Kidney tubule cell (primary cell): ENCODE measurements around the gene TNFRSF12A.

Source experiments
- DNase-seq: peaks from one replicate; pipeline ENCODE4 v3.0.0-alpha.2; 2018; ENCODE audit warnings: low spot score

The TNFRSF12A gene

DNA sequence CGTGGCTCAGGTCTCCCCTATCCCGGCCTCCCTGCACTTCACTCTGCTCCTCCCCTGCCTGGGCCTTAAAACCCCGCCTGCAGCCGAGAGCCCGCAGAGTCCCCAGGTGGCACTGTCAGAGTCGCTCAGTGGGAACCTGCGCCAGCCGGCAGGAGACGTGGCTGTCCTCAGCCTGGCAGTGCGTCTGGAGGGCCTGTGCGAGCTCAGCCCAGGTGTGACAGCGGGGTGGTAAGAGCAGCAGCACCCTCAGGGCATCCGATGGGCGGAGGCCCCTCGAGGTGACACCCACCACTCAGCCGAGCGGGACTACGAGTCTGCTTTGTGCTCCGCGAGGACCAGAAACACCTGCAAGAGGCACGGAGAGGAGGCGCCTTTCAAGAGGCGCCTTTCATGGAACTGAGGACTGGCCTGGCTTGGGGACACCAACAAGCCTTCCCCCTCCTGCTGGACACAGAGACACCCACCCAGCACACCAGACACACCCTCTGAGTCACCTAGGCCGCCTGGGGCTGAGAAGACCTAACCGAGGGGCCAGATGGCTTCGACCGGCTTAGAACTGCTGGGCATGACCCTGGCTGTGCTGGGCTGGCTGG is 7.2 kb upstream of the TNFRSF12A start, which contains the start of gene CLDN9:
CLDN9 (plus strand) TSS at position 96 of the 593 bp plus-strand sequence; CDS start at position 536, 440 bp downstream.
- DNase-seq = peak; percentile 52

DNA sequence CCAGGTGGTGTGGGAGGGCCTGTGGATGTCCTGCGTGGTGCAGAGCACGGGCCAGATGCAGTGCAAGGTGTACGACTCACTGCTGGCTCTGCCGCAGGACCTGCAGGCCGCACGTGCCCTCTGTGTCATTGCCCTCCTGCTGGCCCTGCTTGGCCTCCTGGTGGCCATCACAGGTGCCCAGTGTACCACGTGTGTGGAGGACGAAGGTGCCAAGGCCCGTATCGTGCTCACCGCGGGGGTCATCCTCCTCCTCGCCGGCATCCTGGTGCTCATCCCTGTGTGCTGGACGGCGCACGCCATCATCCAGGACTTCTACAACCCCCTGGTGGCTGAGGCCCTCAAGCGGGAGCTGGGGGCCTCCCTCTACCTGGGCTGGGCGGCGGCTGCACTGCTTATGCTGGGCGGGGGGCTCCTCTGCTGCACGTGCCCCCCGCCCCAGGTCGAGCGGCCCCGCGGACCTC is 6.6 kb upstream of the TNFRSF12A start:
- DNase-seq = peak; percentile 47

DNA sequence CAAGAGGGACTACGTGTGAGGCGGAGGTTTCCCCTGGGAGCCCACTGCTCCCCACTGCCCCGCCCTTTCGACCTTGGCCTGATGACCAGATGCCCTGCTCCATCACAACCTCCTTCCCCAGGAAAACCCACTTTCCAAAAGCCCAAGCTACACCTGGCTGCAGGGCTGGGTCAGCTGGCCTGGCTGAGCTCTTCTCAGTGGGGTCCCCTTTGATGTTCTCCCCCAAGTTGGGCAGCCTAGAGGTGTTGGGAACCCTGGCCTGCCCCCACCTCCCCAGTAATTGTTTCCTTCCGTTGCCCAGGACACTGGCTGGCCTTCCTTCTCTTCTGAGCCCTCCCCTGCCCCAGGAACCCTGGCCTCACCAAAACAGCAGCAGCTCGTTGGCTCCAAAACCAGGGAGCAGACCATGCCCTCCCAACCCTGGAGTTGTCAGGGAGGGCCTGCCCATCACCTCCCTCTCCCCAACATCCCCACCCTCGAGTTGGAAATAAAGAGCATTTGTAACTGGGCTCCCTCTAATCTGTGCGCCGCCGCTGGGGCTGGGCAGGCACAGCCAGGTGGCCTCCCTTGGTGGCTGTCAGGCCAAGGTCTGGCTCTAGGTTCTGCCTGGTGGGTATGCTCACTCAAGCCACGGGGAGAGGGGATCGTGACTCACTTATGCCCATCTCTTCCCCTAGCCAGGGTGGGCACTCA is 6.0 kb upstream of the TNFRSF12A start:
- no peak for DNase-seq

DNA sequence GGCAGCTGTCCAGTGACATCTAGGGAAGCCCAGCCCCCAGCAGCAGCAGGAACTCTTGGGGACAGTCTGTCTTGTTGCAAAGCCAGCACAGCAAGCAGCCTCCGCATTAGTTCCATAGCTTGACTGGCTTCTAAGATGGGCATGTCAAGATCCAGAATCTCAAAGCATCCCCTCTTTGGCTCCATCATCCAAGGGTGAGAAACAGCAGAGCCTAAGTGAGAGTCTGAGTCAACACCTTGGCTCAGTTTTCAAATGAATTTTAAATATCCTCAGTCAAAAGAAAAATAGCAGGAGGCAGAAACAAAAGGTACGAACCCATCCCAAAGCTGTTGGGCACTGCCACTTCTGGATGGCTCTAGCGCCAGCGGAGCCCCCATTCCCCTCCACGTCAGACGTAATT is 5.2 kb upstream of the TNFRSF12A start:
- no peak for DNase-seq

DNA sequence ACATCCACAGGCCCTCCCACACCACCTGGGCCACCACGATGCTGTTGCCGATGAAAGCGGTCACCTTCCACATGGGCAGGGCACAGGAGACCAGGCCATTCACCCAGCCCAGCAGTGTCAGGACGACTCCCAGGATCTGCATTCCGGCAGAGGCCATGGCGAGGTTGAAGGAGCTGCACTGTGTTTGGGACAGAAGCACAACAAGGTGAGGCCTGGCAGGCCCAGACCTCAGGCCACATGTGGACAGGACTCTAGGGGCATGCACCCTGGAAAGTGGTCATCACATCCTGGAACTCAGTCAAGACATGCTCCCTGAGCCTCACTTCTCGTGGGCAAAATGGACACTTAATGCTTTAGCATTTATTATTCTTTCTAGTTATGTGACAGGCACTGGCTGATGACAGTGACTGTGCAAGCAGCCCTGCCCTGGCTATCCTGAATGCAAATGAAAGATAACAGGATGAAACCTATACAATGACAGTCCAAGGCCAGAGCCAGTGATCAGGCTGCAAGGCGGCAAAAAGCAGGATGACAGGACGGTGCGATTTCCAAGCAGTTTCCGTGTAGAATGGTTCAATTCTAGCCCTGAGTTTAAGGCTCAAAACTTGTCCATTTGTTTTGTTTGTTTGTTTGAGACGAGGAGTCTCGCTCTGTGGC is 4.2 kb upstream of the TNFRSF12A start:
- no peak for DNase-seq

DNA sequence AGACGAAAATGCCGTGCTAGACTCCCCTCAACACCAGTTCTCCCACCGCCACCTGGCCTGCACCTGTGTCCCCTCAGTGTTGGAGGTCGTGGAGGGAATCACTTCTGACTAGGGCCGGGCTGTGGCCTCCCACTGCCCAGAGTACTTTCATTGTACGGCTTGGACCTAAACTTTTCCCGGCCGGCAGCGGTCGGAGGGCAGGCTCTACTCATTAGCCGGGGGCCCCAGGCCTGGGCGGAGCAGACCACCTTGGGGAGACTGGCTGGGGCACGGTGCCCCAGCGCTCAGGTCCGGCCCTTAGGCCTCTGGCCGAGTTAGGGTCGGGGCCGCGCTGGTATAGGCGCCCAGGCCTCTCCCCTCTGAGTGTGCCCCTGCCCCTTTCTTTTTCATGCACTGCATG is 2.8 kb upstream of the TNFRSF12A start:
- no peak for DNase-seq

DNA sequence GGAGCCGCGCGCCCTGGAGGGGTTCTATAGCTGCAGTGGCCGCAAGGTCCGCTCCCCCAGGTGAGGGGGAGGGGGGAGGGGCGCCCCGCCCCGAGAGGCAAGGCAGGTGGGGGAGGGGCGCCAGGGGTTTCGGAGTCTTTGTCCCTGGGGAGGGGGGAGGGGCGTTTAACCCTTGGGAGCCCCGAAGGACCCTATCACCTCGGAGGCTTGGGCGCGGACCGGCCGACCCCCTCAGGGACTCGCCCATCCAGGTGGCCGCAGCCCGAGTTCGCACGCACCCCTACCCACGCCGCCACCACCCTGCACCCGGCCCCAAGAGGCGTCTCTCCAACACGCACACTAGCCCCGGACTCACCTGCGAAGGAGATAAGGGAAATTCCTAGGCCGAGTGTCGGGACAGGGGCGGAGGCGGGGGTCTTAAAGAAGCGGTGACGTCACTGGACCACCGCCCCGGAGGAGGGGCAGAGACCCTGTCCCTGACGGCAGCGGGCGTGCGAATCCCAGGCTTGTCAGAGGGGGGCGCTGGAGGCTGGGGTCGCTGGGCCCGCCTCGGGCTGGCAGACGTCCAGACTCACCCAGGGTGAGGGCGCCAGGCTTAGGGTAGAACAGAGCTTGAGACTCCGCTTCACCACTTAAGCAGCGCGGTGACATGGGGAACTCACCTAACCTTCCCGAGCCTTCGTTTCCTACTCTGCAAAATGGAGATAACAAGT is 2.2 kb upstream of the TNFRSF12A start, which contains the start of gene CLDN6:
CLDN6 (minus strand) TSS at position 390 of the 713 bp plus-strand sequence. CDS start 2,162 bp downstream, outside the sequence.
- peak; percentile 36 for DNase-seq

DNA sequence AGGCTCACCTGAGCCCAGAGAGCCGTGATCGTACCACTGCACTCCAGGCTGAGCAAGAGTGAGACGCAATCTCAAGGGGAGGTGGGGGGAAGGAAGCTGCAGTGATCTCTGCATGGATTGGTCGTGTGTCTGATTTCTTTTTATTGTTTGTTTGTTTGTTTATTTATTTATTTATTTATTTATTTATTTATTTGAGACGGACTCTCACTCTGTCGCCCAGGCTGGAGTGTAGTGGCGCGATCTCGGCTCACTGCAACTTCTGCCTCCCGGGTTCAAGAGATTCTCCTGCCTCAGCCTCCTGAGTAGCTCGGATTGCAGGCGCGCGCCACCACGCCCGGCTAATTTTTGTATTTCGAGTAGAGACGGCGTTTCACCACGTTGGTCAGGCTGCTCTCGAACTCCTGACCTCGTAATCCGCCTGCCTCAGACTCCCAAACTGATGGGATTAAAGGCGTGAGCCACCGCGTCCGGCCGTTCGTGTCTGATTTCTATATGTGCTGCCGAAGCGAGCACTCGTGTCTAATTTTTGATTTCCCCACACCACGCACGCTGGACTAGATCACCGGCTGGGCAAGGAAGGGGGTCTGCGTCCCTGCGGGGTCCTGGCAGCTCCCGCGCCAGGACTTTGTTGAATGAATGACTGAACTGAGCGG is 448 bp upstream of the TNFRSF12A start:
- no peak for DNase-seq

DNA sequence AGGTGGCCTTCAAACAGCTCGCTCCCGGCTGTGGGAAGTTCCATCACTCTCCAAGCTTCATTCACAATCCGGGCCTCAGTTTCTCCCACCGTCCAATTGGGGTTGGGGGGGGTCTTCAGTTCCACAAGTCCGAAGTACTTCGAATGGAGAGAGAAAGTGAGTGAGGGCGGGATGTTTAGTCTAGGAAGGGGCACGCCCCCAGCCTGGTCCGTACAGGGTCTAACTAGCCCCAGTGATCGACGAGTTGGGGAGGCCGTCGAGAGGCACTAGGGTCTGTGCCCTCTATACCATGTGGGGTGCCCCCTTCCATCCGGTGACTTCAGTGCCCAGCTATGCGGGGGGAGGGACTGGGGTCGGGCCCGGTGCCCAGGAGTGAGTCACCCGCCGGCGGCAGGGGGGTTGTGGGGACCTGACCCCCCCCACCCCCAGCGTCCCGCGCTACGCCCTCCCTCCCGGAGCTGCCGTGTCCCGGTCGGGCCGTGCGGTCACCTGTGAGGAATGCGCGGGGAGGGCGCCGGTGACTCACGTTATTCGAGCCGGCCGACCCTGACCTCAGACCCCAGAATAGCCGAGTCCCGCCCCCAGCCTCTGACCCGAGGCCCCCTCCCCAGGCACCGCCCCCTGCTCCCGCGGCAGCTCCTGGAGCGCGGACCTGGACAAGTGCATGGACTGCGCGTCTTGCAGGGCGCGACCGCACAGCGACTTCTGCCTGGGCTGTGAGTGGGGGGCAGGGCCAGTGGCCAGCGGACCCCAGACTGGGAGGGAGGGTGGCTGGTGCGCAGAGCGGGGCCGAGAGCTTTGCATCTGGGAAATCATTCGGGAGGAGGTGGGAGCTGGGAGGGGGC is 658 bp downstream of the TNFRSF12A start:
- DNase-seq = peak; percentile 98

DNA sequence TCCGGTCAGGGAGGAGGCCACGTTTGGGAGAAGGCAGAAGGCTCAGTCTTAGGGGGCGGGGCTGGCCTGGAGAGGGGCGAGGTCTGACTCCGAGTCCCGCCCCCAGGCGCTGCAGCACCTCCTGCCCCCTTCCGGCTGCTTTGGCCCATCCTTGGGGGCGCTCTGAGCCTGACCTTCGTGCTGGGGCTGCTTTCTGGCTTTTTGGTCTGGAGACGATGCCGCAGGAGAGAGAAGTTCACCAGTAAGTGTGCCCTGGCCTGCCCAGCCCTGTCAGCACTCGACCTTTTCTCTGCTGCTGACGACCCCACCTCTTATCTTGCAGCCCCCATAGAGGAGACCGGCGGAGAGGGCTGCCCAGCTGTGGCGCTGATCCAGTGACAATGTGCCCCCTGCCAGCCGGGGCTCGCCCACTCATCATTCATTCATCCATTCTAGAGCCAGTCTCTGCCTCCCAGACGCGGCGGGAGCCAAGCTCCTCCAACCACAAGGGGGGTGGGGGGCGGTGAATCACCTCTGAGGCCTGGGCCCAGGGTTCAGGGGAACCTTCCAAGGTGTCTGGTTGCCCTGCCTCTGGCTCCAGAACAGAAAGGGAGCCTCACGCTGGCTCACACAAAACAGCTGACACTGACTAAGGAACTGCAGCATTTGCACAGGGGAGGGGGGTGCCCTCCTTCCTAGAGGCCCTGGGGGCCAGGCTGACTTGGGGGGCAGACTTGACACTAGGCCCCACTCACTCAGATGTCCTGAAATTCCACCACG is 1.5 kb downstream of the TNFRSF12A start:
- peak; percentile 98 for DNase-seq

DNA sequence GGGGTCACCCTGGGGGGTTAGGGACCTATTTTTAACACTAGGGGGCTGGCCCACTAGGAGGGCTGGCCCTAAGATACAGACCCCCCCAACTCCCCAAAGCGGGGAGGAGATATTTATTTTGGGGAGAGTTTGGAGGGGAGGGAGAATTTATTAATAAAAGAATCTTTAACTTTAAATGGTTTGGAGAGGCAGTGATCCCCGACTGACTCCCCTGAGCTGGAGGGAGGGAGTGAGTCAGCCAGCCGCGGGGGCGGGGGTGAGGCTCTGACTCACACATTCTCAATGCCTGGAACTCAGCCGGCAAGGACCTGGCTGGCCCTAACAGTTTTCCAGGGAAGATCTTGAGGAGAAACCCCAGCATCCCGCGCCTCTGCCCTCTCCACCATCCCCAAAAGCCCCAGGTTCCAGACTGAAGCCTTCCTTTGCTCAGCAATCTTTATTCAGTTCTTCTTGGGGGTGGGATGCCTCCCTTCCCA is 2.1 kb downstream of the TNFRSF12A start:
- peak; percentile 96 for DNase-seq

DNA sequence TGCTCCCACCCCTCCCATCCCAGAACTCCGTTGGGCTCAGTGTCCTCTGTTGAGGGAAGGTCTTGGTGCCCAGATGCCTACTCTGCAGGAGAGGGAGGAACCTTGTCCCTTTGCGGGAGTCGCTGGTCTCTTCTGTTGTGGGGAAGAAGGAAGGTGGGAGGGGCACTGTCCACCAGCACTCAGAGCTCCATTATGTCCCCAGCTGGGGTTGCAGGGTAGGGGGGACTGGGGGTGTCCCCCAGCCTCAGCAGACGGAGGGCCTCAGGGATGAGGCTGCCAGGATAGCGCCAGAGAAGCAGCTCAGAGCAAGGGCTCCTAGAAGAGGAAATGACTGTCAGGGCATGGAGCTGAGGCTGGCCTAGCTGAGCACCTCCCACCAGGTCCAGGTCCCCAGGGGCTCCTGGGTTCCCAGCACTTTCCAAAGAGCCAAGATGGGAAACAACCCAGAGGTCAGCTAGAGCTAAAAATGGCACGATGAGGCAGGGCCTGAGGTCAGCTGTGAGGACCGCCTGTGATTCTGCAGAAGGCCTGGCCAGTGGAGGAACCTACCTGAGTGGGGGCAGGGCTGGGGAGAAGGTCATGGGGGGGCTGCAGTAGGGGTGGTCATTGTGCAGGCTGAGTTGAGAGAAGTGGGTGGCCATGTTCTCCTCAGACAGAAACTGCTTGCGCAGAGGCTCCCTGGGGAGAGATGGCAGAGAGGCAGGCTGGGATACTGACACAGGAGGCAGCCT is 2.7 kb downstream of the TNFRSF12A start:
- DNase-seq = no peak

DNA sequence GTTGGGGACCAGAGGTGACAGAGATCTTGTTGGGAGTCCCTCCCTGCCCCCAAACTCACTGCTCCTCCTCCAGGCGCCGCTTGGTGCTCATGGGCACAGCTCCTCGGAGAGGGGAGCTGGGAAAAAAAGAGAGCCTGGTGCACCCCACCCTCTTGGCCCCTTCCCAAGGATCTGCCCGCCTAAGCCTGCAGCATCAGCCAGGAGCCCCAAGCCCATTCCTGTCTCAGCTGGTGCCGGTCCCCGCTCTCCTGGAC is 3.2 kb downstream of the TNFRSF12A start:
- peak; percentile 94 for DNase-seq

DNA sequence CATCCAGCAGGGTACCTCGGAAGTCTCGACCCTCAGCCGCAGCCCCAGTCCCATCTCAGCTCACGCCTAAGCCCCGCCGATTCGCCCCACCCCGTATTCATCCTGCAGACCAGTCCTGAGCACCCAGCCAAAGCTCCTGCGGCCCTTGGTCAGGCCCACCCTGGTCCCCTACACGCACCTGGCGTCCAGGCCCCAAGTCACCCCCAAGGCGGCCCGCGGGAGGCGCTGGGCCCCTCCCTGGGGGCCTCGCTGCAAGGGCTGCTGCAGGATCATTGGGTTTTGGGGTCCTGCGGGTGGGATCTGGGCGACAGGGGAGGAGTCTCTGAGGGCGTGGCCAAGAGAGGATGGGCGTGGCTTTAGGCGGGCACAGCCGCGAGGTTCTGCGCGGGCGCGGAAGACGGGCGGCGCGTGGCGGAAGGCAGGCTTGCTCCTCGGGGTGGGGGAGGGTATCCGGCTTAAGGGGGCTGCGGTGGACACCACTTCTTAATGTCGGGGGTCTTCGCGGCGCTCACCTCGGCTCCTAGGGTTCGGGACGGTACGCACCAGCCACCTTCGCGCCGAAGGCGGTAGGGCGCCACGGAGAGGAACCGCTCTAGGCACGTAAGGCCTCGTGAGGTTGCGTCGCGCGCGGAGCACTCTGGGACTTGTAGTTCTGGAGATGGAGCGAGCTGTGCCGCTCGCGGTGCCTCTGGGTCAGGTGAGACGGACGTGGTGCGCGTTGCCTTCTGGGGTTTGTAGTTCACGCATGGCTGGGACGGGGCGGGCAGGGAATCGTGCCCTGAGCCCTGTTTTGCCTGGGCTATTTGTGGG is 3.7 kb downstream of the TNFRSF12A start, which contains the start of the genes HCFC1R1 and THOC6:
HCFC1R1 (minus strand) TSS at position 274 of the 810 bp plus-strand sequence; CDS start at position 273, 1 bp downstream.
THOC6 (plus strand) TSS at position 367 of the 810 bp plus-strand sequence; CDS start at position 659, 292 bp downstream.
- peak; percentile 99 for DNase-seq

DNA sequence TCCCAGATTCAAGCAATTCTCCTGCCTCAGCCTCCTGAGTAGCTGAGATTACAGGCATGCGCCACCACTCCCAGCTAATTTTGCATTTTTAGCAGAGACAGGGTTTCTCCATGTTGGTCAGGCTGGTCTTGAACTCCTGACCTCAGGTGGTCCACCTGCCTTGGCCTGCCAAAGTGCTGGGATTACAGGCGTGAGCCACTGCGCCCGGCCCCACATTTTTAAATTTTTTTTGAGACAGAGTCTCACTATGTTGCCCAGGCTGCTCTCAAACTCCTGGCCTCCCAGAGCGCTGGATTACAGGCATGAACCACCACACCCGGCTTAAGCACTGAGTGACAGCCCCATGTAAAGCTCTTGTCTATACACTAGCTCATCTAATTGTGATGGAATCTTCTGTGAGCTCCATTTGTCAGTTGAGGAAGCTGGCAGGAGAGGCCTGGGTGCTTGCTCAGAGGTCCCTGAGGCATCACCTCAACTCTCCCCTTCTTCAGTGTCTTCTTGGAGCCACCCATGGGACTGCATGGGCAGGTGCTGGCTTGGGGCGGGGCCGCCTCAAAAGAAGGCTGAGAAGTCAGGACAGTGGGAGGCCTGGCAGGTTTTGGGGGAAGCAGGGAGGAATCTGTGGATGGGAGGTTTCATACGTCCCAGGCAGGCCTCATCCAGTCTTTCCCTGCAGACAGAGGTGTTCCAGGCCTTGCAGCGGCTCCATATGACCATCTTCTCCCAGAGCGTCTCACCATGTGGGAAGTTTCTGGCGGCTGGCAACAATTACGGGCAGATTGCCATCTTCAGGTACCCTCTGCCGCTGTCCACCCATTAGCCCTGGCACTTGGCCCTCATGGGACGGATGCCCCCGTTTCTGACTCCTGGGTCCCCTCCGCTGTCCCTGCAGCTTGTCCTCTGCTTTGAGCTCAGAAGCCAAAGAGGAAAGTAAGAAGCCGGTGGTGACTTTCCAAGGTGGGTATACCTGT is 5.1 kb downstream of the TNFRSF12A start:
- DNase-seq = peak; percentile 22

DNA sequence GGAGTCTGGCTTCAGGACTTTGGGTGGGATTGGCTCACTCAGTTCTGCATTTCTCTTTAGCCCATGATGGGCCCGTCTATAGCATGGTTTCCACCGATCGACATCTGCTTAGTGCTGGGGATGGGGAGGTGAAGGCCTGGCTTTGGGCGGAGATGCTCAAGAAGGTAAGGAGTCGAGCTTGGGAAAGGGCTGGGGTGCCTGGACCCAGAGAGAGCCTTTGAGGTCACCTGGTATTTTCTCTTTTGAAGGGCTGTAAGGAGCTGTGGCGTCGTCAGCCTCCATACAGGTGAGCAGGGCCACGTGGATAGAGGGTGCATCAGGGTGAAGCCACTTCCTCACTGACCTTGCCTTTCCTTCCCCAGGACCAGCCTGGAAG is 5.8 kb downstream of the TNFRSF12A start:
- no peak for DNase-seq
